Natural killer cell (primary cell): Measurements from ENCODE around the gene PALLD. TPM values are rescaled to one million over a fixed set of nuclear protein-coding genes. Genes with fewer than 3 reads are reported as not detected.

Experiments
- ATAC-seq, 3 donors: fragments of 150-1000 bp in 2 of 3; fragments of 200-7000 bp in 1 of 3; cut with Tn5 transposase; 1 replicate in 1 of 3; 2 replicates in 2 of 3; pipeline ENCODE4 v1.10.0; 2021; ENCODE audit warnings: mild to moderate bottlenecking in 2 of 3, moderate library complexity in 2 of 3
- DNase-seq, 2 donors: peaks; one replicate each; pipeline versions ENCODE4 v3.0.0 to v3.0.0-alpha.2; 2013 to 2021; ENCODE audit warnings: mixed read lengths in 1 of 2
- H3K27ac ChIP-seq: one replicate; pipeline ENCODE4 v1.5.1; 2013; ENCODE audit warnings: mild to moderate bottlenecking, low read length
- H3K27me3 ChIP-seq: one replicate; pipeline ENCODE4 v1.6.1; 2013; ENCODE audit warnings: low read length; ENCODE audit not compliant: control insufficient read depth, insufficient read depth
- H3K36me3 ChIP-seq: one replicate; pipeline ENCODE4 v1.6.1; 2013; ENCODE audit warnings: low read length; ENCODE audit not compliant: control insufficient read depth, insufficient read depth
- H3K4me1 ChIP-seq: one replicate; pipeline ENCODE4 v1.6.1; 2013; ENCODE audit warnings: low read length; ENCODE audit not compliant: control insufficient read depth, insufficient read depth
- H3K4me3 ChIP-seq: one replicate; pipeline ENCODE4 v1.5.1; 2013; ENCODE audit warnings: low read length
- H3K9me3 ChIP-seq: one replicate; pipeline ENCODE4 v1.6.1; 2013; ENCODE audit warnings: low read length; ENCODE audit not compliant: control insufficient read depth, insufficient read depth
- H3K27ac Mint-ChIP-seq, 2 donors: one replicate each; pipeline ENCODE4 v1.8.0; 2022; ENCODE audit warnings: mild to moderate bottlenecking in 2 of 2, mixed read lengths in 2 of 2, moderate library complexity in 1 of 2
- H3K27me3 Mint-ChIP-seq, 2 donors: one replicate each; pipeline ENCODE4 v1.8.0; 2022; ENCODE audit warnings: low read depth in 2 of 2, mixed read lengths in 2 of 2
- H3K36me3 Mint-ChIP-seq: one replicate; pipeline ENCODE4 v1.8.0; 2022; ENCODE audit warnings: mixed read lengths
- H3K4me1 Mint-ChIP-seq, 2 donors: one replicate each; pipeline ENCODE4 v1.8.0; 2022; ENCODE audit warnings: mixed read lengths in 2 of 2
- H3K4me3 Mint-ChIP-seq: one replicate; pipeline ENCODE4 v1.8.0; 2022; ENCODE audit warnings: mild to moderate bottlenecking, moderate library complexity, mixed read lengths
- H3K9me3 Mint-ChIP-seq, 2 donors: one replicate each; pipeline ENCODE4 v1.8.0; 2022; ENCODE audit warnings: mixed read lengths in 2 of 2
- CTCF ChIP-seq: fragments of 200-600 bp; IDR thresholded peaks from one replicate; pipeline ENCODE4 v1.8.0; 2022; ENCODE audit warnings: antibody characterized with exemption
- WGBS: methylation state at CpG from one replicate; pipeline ENCODE4 v1.1.7; 2013; ENCODE audit warnings: missing lambda C conversion rate; ENCODE audit not compliant: insufficient coverage; 5-methylcytosine and 5-hydroxymethylcytosine counted together
- intact Hi-C: fragments of 100-400 bp; cut with micrococcal nuclease; formaldehyde crosslinking; loops from one replicate; pipeline ENCODE4 v1.14.2; 2022
- total RNA-seq, 4 donors: library from RNA; stranded (reverse); fragments of 120-200 nt in 1 of 4; gene quantifications; one replicate each; pipeline versions ENCODE4 v1.2.3 to v1.2.4, GENCODE V29; 2013 to 2022

Gene PALLD
- total RNA-seq, 3 donors from 2014 or later (not counting 1 experiment from before 2014, with no cell fraction given) = 15.1 to 25.4 (median 22.8) TPM

DNA sequence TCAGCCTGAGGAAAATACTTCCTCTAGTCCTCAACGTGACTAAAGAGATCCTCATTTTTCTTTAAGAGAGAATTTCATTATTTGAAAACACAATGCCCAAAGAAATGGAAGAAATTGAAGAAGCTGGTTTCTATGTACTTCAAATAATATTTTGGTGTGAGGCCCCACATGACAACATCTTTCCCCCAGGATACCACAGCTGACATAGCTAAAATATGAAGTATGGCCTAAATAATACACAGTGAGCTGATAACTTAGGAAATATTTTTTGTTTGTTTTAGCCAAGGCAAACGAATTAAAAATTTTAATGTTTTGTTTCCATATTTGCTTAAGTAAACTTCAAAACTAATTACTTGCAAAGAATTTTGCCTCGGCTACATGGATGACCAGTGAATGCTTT lies 364.0 kb downstream of the PALLD start:
- H3K27me3 Mint-ChIP-seq = no peaks in the 10 kb centered on the region
- Histone ChIP-seq H3K4me3 (no peak overlapping the region), H3K27ac (no peak overlapping the region), H3K36me3 (no peaks in the 10 kb centered on the region), H3K4me1 (no peaks in the 10 kb centered on the region), H3K27me3 (no peaks in the 10 kb centered on the region), H3K9me3 (no peaks in the 10 kb centered on the region)
- no peak for DNase-seq
- intact Hi-C loops = no loop called here
- H3K27ac Mint-ChIP-seq = no peak overlapping the region
- no peaks in the 10 kb centered on the region for H3K9me3 Mint-ChIP-seq
- no peak for TF ChIP-seq CTCF
- no peak for ATAC-seq
- H3K4me3 Mint-ChIP-seq = no peak overlapping the region
- 92% methylated on average over 2 of the region's 3 CpGs for WGBS
- peaks cover 5 to 11% of the 10 kb centered on the region in 2 donors for H3K4me1 Mint-ChIP-seq
- no peaks in the 10 kb centered on the region for H3K36me3 Mint-ChIP-seq

GRCh38 chr4:168863719-168864647 lies 367.1 kb downstream of the PALLD start:
- H3K4me3 Mint-ChIP-seq = no peak overlapping the region
- no peak for ATAC-seq

GRCh38 chr4:168864821-168865541 lies 368.1 kb downstream of the PALLD start:
- Mint-ChIP-seq H3K4me1 (peaks cover 0 to 5% of the 10 kb centered on the region in 2 donors), H3K4me3 (no peak overlapping the region), H3K36me3 (no peaks in the 10 kb centered on the region), H3K9me3 (no peaks in the 10 kb centered on the region), H3K27me3 (peaks cover 0 to 8% of the 10 kb centered on the region in 2 donors), H3K27ac (no peak overlapping the region)
- intact Hi-C loops = no loop called here
- Histone ChIP-seq H3K36me3 (no peaks in the 10 kb centered on the region), H3K9me3 (no peaks in the 10 kb centered on the region), H3K4me3 (no peak overlapping the region), H3K27ac (no peak overlapping the region), H3K4me1 (no peaks in the 10 kb centered on the region), H3K27me3 (no peaks in the 10 kb centered on the region)
- WGBS = 83% methylated on average over 5 of the region's 5 CpGs
- TF ChIP-seq CTCF = no peak
- ATAC-seq (no peak), DNase-seq (no peak)

More at GRCh38 chr4:168863719-168864647, 367.1 kb downstream of the PALLD start:
- TF ChIP-seq CTCF = no peak
- Histone ChIP-seq H3K4me3 (no peak overlapping the region), H3K36me3 (no peaks in the 10 kb centered on the region), H3K4me1 (no peaks in the 10 kb centered on the region), H3K27me3 (no peaks in the 10 kb centered on the region), H3K9me3 (no peaks in the 10 kb centered on the region), H3K27ac (no peak overlapping the region)
- H3K27me3 Mint-ChIP-seq = no peaks in the 10 kb centered on the region
- intact Hi-C loops = no loop called here
- no peaks in the 10 kb centered on the region for H3K9me3 Mint-ChIP-seq
- WGBS = 90% methylated on average over 6 of the region's 10 CpGs
- peaks cover 0 to 5% of the 10 kb centered on the region in 2 donors for H3K4me1 Mint-ChIP-seq
- H3K36me3 Mint-ChIP-seq = no peaks in the 10 kb centered on the region
- no peak for DNase-seq
- no peak overlapping the region for H3K27ac Mint-ChIP-seq
